A549 (cell line): ENCODE results near the gene BTBD16.

Source experiments
- EP300 ChIP-seq, 2 experiments: fragments of >200 bp; sonication (Bioruptor Twin); formaldehyde crosslinking; IDR thresholded peaks; 2 replicates in 1 of 2; 3 replicates in 1 of 2; pipeline ENCODE4 v1.6.1; 2016 to 2017
- TF ChIP-seq, protein P1 (sequence below): fragments of 200-600 bp; sonication (generic); IDR thresholded peaks from 2 replicates; pipeline ENCODE4 v1.6.1; 2016; ENCODE audit warnings: antibody characterized with exemption, mild to moderate bottlenecking, moderate library complexity
- TF ChIP-seq, protein P2 (sequence below): fragments of >200 bp; sonication (Bioruptor Twin); formaldehyde crosslinking; IDR thresholded peaks from 3 replicates; pipeline ENCODE4 v1.5.1; 2016

DNA sequence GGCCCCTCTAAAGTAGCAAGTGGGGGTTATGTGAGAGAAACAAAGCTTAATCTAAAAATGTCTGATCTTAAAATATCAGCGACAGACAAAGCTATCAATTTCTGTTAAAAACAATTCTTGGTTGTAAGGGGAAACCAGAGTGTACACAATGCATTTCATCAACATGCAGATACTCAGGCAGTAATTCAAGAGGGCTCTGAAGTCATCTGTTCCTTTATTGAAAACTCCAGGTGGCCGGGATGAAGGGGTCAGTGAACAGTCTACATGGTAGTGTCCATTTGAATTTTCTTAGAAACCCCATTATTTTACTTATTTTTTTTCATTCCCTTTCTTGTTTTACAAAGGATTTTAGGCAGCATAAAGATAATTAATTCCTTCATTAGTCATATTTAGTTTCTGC is 36.7 kb upstream of the BTBD16 start:
- TF ChIP-seq, protein P1, sequence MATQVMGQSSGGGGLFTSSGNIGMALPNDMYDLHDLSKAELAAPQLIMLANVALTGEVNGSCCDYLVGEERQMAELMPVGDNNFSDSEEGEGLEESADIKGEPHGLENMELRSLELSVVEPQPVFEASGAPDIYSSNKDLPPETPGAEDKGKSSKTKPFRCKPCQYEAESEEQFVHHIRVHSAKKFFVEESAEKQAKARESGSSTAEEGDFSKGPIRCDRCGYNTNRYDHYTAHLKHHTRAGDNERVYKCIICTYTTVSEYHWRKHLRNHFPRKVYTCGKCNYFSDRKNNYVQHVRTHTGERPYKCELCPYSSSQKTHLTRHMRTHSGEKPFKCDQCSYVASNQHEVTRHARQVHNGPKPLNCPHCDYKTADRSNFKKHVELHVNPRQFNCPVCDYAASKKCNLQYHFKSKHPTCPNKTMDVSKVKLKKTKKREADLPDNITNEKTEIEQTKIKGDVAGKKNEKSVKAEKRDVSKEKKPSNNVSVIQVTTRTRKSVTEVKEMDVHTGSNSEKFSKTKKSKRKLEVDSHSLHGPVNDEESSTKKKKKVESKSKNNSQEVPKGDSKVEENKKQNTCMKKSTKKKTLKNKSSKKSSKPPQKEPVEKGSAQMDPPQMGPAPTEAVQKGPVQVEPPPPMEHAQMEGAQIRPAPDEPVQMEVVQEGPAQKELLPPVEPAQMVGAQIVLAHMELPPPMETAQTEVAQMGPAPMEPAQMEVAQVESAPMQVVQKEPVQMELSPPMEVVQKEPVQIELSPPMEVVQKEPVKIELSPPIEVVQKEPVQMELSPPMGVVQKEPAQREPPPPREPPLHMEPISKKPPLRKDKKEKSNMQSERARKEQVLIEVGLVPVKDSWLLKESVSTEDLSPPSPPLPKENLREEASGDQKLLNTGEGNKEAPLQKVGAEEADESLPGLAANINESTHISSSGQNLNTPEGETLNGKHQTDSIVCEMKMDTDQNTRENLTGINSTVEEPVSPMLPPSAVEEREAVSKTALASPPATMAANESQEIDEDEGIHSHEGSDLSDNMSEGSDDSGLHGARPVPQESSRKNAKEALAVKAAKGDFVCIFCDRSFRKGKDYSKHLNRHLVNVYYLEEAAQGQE = no peak
- TF ChIP-seq, protein P2, sequence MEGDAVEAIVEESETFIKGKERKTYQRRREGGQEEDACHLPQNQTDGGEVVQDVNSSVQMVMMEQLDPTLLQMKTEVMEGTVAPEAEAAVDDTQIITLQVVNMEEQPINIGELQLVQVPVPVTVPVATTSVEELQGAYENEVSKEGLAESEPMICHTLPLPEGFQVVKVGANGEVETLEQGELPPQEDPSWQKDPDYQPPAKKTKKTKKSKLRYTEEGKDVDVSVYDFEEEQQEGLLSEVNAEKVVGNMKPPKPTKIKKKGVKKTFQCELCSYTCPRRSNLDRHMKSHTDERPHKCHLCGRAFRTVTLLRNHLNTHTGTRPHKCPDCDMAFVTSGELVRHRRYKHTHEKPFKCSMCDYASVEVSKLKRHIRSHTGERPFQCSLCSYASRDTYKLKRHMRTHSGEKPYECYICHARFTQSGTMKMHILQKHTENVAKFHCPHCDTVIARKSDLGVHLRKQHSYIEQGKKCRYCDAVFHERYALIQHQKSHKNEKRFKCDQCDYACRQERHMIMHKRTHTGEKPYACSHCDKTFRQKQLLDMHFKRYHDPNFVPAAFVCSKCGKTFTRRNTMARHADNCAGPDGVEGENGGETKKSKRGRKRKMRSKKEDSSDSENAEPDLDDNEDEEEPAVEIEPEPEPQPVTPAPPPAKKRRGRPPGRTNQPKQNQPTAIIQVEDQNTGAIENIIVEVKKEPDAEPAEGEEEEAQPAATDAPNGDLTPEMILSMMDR = no peak
- no peak for TF ChIP-seq EP300 (IDR thresholded peaks at IDR 0.05)
